GM12892 (cell line): ENCODE results near the gene MLLT6.

ENCODE experiments used
- POLR2A ChIP-seq: IDR thresholded peaks from 2 replicates; pipeline ENCODE4 v1.6.1; 2011; ENCODE audit warnings: low read depth, low read length, control low read depth
- POLR2AphosphoS5 ChIP-seq: IDR thresholded peaks from 2 replicates; pipeline ENCODE4 v1.6.1; 2011; ENCODE audit warnings: low read depth, low read length, control low read depth

DNA sequence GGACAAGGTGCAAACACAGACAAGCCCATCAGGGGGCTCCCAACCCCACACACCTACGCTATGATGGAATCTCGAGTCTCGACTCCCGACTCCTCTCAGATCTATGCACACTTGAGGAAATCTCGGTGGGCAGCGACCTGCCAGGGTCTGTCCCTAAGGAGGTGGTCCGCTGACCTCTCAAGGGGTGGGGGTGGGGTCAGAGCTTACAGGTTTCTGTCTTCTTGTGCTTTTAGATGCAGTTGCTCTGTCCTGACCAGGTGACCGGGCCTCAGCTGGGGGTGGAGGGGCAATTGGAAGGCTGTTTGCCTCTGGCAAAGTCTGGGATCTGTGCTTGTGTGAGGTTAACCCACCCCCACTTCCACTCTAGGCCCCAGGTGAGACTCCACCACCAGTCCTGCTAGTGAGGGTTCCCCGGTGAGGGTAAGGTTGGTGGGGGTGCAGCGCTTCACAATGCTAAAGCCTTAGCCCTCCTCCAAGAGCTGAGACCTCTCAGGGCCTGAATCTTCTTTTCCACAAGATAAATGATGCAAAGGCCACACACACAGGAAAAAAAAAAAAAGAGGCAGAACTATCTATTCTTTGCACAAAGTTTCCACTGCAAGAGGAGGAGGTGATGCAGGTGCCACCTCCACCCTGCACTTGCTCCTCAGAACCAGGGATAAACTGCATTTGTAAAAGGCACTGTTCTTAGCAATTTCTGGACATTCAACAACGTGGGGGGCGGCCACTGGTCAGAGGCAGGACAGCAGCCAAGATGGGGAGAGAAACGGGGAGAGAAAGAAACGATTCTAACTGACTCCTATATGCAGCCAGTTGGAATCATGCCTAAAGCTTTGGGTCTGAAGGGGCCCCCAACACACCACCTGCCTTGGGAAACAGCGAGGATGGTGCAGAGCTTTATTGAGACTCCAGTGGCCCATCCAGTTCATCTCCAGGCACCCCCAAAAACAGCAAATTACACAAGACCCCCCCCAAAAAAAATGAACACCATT is 29.2 kb downstream of the MLLT6 start:
- TF ChIP-seq POLR2AphosphoS5: no peak
- TF ChIP-seq POLR2A: no peak
